ENCODE measurements around the gene CCDC71.

- no peak for TF ChIP-seq TAF1 (IDR thresholded peaks at IDR 0.05; ENCODE audit: borderline replicate concordance, insufficient read depth, low read length)
- no peak for TF ChIP-seq POLR2AphosphoS5 (IDR thresholded peaks at IDR 0.05; ENCODE audit: low read depth, low read length)
- no peak for TF ChIP-seq SIN3A (IDR thresholded peaks at IDR 0.05; ENCODE audit: borderline replicate concordance, insufficient read depth, low read length)
- TF ChIP-seq REST (IDR thresholded peaks at IDR 0.05; ENCODE audit: insufficient read depth in 1 of 2, low read depth in 2 of 2, low read length in 2 of 2): no peak
- no peak for TF ChIP-seq FOXP2 (optimal IDR thresholded peaks at IDR 0.05; ENCODE audit: borderline replicate concordance, extremely low read depth, extremely low read length, insufficient read depth)
Measured at GRCh38 chr3:49199900-49200281, 33.8 kb upstream of the CCDC71 start.

All from PFSK-1 (cell line).